Thyroid gland (tissue), 4 donors: Measurements from ENCODE around the gene CHMP4B.

Experiments
- CTCF ChIP-seq, 6 experiments: fragments of 200-600 bp in 3 of 6; fragments of 450-650 bp in 3 of 6; sonication (generic) in 3 of 6; IDR thresholded peaks; one replicate each; pipeline ENCODE4 v1.5.1; 2016 to 2019; ENCODE audit warnings: antibody characterized with exemption in 6 of 6, mild to moderate bottlenecking in 2 of 6, inconsistent platforms in 1 of 6, moderate library complexity in 1 of 6
- POLR2A ChIP-seq, 2 donors: fragments of 450-650 bp; IDR thresholded peaks; one replicate each; pipeline ENCODE4 v1.6.1; 2017; ENCODE audit warnings: antibody characterized with exemption in 2 of 2, mild to moderate bottlenecking in 2 of 2, moderate library complexity in 1 of 2

GRCh38 chr20:33803921-33804337 is 7.2 kb upstream of the CHMP4B start:
- TF ChIP-seq CTCF (IDR thresholded peaks at IDR 0.05) (no peak), POLR2A (IDR thresholded peaks at IDR 0.05) (no peak)
